Measurements from ENCODE around the gene FALEC.

- TF ChIP-seq POLR2A (IDR thresholded peaks at IDR 0.05), result no peak
- TF ChIP-seq, protein P1, sequence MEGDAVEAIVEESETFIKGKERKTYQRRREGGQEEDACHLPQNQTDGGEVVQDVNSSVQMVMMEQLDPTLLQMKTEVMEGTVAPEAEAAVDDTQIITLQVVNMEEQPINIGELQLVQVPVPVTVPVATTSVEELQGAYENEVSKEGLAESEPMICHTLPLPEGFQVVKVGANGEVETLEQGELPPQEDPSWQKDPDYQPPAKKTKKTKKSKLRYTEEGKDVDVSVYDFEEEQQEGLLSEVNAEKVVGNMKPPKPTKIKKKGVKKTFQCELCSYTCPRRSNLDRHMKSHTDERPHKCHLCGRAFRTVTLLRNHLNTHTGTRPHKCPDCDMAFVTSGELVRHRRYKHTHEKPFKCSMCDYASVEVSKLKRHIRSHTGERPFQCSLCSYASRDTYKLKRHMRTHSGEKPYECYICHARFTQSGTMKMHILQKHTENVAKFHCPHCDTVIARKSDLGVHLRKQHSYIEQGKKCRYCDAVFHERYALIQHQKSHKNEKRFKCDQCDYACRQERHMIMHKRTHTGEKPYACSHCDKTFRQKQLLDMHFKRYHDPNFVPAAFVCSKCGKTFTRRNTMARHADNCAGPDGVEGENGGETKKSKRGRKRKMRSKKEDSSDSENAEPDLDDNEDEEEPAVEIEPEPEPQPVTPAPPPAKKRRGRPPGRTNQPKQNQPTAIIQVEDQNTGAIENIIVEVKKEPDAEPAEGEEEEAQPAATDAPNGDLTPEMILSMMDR (IDR thresholded peaks at IDR 0.05), result no peak
These were observed 18.4 kb downstream of the FALEC start for GRCh38 chr1:150534002-150534401.
